Measurements from ENCODE around the gene RDH13. TPM values are rescaled to one million over a fixed set of nuclear protein-coding genes. Genes with fewer than 3 reads are reported as not detected.
"Not testable (repeated sequence)": the region's sequence is repeated elsewhere in the genome, so short reads cannot be mapped to it uniquely, and the experiment has no call there.

RDH13 gene
- total RNA-seq, 1 experiment from 2014 or later = 23.8 TPM

DNA sequence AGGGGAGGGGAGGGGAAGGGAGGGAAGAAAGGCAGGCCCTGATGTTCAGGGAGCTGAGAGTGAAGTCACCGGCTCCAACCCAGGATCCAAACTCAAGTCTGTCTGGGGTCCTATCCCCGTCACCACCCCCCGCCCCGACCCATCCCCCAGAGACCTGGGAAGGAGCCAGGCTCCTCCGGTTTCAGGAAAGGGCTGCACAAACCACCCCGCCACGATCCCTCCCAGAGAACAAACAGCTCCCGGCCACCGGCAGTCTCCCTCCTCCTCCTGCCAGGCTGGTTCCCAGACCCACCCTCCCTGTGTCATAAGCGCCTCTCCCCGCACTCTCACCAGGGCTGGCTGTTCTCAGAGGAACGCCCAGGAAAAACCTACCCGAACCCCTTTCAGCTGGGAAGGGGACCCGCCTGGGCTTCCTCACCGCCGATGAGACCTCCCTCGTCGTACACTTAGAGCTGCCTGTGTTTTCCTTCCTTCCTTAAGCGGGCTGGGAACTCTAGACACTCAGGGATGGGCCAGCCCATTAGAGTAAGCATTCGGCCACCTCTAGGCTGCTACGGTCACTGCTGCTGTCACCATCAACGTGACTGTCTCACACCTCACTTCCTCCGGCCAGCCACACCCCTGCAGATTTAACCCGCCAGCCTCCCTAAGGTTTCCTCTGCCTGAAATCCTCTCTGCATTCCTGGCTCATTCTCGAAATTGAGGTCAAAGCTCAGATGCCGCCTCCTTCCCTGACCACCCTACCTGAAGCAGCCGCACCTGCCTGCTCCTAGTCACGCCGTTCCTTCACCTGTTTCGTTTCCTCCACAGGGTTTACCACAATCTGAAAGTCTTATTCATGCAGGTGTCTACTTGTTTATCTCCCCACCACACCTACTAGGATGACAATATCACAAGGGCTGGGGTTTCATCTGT is 6.3 kb upstream of the RDH13 start:
- H3K4me3 ChIP-seq = no peak overlapping the region
- DNase-seq = no peak

GRCh38 chr19:55067869-55068268 is 4.9 kb upstream of the RDH13 start:
- Histone ChIP-seq H3K36me3 (no peaks in the 10 kb centered on the region), H3K9me3 (no peaks in the 10 kb centered on the region), H3K4me3 (no peak overlapping the region), H3K27me3 (peaks cover 28% of the 10 kb centered on the region)
- DNase-seq = no peak

More for the DNA sequence above, 6.3 kb upstream of the RDH13 start:
- H3K9me3 ChIP-seq = 0 out of 2 replicates have a peak, but pooled peaks cover 2% of the 10 kb centered on the region
- peaks cover 28% of the 10 kb centered on the region for H3K27me3 ChIP-seq
- no peaks in the 10 kb centered on the region for H3K36me3 ChIP-seq

GRCh38 chr19:55066107-55066709 is 3.3 kb upstream of the RDH13 start:
- Histone ChIP-seq H3K9me3 (no peaks in the 10 kb centered on the region), H3K36me3 (peaks cover 2% of the 10 kb centered on the region; the same call in 1 of the 2 replicates), H3K27me3 (peaks cover 28% of the 10 kb centered on the region), H3K4me3 (no peak overlapping the region)
- no peak for DNase-seq

GRCh38 chr19:55065516-55065915 is 2.6 kb upstream of the RDH13 start:
- not testable (repeated sequence) for H3K36me3 ChIP-seq, H3K9me3 ChIP-seq, DNase-seq, H3K4me3 ChIP-seq
- H3K27me3 ChIP-seq = peaks cover 28% of the 10 kb centered on the region

GRCh38 chr19:55063492-55063843 is 520 bp upstream of the RDH13 start:
- Histone ChIP-seq H3K9me3 (no peaks in the 10 kb centered on the region), H3K36me3 (peaks cover 12% of the 10 kb centered on the region), H3K27me3 (peaks cover 18% of the 10 kb centered on the region), H3K4me3 (peak overlapping the region; percentile 82)
- no peak for DNase-seq

- H3K27me3 ChIP-seq, H3K4me3 ChIP-seq, H3K9me3 ChIP-seq, DNase-seq: not testable (repeated sequence)
- peaks cover 41% of the 10 kb centered on the region for H3K36me3 ChIP-seq
Observed at GRCh38 chr19:55060287-55060686, 2.7 kb downstream of the RDH13 start.

DNA sequence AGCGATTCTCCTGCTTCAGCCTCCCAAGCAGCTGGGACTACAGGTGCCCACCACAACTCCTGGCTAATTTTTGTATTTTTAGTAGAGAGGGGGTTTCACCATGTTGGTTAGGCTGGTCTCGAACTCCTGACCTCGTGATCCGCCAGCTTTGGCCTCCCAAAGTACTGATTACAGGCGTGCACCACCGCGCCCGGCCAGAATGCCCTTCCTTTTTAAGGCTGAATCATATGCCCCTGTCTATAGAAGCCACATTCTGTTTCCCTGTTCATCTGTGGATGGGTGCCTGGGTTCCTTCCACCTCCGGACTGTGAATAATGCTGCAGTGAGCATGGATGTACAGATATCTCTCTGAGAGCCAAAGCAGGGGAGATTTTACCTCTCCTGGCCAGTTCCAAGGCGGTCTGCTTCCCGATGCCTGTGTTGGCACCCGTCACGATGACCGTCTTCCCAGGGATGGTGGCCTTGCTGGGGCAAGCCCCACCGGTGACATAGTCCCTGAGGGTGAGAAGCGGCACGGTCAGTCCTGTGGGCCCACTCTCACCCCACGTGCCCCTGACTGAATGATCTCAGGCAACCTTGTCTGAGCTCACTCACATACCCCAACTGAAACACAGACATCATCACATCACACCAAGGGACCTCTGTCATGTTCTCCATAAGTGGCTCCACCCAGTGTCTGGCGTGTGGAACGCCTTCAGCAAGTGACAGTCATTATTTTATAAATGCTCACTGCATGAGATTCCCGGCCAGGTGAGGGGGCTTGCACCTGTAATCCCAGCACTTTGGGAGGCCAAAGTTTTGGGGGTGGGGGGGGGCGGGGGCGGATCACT is 4.0 kb downstream of the RDH13 start:
- no peaks in the 10 kb centered on the region for H3K27me3 ChIP-seq
- DNase-seq = no peak
- peaks cover 52% of the 10 kb centered on the region for H3K36me3 ChIP-seq
- no peaks in the 10 kb centered on the region for H3K9me3 ChIP-seq
- H3K4me3 ChIP-seq = no peak overlapping the region

- no peak for DNase-seq
- no peaks in the 10 kb centered on the region for H3K9me3 ChIP-seq
- no peaks in the 10 kb centered on the region for H3K27me3 ChIP-seq
- H3K36me3 ChIP-seq = peaks cover 62% of the 10 kb centered on the region
- no peak overlapping the region for H3K4me3 ChIP-seq
Observed at GRCh38 chr19:55056827-55057226, 6.1 kb downstream of the RDH13 start.

DNA sequence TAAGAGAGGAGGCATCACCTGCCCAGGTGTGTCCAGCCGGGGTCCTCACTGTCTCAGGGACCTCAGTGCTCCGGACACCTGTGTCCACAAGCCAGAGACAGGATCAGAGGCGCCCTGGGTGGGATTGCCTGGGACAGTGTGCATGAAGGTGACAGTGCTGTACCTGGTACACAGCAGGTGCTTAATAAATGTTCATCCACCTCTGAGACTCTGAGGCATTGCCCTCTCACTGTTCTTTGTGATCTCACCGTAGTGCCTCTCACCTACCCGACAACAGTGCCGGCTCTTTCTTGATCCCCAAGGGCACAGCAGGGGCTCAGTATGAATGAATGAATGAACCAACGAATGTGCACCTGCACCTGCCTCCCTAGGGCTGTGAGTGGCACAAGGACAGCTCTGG is 9.2 kb downstream of the RDH13 start:
- Histone ChIP-seq H3K9me3 (no peaks in the 10 kb centered on the region), H3K4me3 (no peak overlapping the region), H3K27me3 (no peaks in the 10 kb centered on the region), H3K36me3 (peaks cover 64% of the 10 kb centered on the region)
- DNase-seq = no peak

- Histone ChIP-seq H3K4me3 (no peak overlapping the region), H3K36me3 (peaks cover 57% of the 10 kb centered on the region), H3K27me3 (no peaks in the 10 kb centered on the region), H3K9me3 (no peaks in the 10 kb centered on the region)
- DNase-seq = no peak
Observed at GRCh38 chr19:55050749-55051532, 12.0 kb downstream of the RDH13 start.

- H3K27me3 ChIP-seq = no peaks in the 10 kb centered on the region
- no peak for DNase-seq
- no peaks in the 10 kb centered on the region for H3K9me3 ChIP-seq
- H3K4me3 ChIP-seq = no peak overlapping the region
- H3K36me3 ChIP-seq = peaks cover 52% of the 10 kb centered on the region
Observed at GRCh38 chr19:55048446-55048845, 14.5 kb downstream of the RDH13 start.

GRCh38 chr19:55047951-55048350 is 15.0 kb downstream of the RDH13 start:
- Histone ChIP-seq H3K9me3 (no peaks in the 10 kb centered on the region), H3K4me3 (no peak overlapping the region), H3K27me3 (no peaks in the 10 kb centered on the region), H3K36me3 (peaks cover 54% of the 10 kb centered on the region)
- DNase-seq = no peak

DNA sequence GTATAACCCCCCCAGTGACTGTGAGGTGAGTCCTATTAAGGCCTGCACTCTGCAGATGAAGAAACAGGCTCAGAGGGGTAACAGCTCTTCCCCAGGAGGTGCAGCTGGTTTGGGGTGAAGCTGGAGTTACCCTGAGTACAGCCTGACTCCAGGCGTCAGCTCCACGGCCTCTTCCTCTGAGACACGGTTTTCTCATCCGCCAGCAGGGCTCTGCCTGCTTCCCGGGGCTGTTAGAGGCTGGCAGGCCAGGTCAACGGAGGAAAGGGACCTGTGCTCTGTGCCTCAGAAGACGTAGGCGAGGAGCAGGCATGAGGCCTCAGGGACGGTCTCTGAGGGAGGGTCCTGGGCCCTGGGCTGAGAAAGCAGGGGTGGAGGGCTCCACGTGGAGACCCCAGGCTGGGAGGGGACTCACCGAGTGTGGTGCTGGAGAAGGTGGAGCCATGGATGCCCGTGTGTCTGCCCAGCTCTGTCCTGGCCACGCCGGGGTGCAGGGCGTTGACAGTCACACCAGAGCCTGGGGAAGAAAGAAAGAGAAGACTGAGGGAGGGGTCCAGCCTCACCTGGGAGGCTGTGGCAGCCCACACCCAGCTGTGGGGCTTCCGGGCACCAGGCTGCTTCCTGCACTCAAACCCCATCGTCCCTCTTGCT is 15.8 kb downstream of the RDH13 start:
- Histone ChIP-seq H3K36me3 (peaks cover 54% of the 10 kb centered on the region), H3K4me3 (no peak overlapping the region), H3K27me3 (no peaks in the 10 kb centered on the region), H3K9me3 (no peaks in the 10 kb centered on the region)
- no peak for DNase-seq

DNA sequence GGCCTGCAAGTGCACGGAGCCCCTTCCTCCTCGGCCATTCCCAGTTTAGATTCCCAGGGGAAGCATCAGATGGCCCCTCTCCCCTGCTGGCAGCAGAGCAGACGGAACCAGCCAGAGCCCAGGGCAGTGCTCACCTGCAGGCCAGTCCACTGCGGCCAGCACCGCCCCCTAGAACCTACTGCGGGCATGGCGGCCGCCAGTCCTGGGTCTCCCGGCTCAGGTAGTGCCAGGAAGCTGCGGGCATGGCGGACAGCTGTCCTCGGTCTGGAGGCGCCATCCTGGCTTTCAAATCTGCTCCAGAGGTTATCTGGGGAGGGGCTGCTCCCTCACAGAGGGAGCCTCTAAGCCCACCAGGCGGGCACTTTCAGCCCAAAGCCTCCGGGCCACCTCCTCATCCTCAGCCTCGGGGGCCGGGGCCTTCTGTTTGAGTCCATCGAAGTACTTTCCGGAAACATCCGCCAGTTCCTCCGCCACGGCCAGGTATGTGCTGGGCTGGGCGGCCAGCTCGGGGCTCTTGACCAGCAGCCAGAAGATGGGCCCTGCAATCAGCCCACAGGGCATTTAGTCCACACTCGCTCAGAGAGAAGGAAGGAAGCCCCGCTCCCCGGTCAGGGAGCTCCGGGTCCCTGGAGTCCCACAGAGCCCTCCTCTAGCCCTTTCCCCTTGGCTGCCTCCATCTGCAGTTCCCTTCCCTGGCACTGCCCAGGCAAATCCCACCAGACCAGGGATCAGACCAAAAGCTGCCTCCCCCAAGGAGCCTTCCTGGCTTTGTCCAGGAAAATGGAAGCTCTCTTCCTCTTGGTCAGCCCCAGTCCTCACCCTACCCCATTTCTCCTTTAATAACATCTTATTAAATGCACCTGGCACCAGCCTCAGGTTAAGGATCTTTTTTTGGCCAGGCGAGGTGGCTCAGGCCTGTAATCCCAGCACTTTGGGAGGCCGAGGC is 17.9 kb downstream of the RDH13 start:
- no peaks in the 10 kb centered on the region for H3K27me3 ChIP-seq
- H3K36me3 ChIP-seq = peaks cover 42% of the 10 kb centered on the region
- no peaks in the 10 kb centered on the region for H3K9me3 ChIP-seq
- DNase-seq = no peak
- H3K4me3 ChIP-seq = no peak overlapping the region

DNA sequence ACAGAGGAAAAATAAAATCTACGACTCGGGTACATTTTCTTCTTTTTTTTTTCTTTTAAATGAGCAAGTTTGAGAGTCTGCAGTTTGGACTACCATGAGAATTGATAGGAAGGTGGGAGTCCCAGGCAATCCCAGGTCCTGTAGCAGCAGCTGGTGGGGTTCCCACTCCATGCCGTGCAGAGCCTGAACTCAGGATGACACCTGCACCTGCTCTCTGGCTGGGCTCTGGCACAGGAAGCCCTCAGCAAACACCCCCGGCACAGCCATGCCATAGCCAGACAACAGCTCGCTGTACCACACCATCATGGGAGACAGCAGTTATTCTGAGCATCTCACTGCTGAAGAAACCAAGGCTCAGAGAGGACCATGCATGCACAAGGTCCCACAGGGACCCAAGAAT is 18.7 kb downstream of the RDH13 start:
- Histone ChIP-seq H3K9me3 (no peaks in the 10 kb centered on the region), H3K4me3 (no peak overlapping the region), H3K27me3 (no peaks in the 10 kb centered on the region), H3K36me3 (peaks cover 42% of the 10 kb centered on the region)
- no peak for DNase-seq
